ENCODE results near the gene GRIN2A.

Gene GRIN2A

DNA sequence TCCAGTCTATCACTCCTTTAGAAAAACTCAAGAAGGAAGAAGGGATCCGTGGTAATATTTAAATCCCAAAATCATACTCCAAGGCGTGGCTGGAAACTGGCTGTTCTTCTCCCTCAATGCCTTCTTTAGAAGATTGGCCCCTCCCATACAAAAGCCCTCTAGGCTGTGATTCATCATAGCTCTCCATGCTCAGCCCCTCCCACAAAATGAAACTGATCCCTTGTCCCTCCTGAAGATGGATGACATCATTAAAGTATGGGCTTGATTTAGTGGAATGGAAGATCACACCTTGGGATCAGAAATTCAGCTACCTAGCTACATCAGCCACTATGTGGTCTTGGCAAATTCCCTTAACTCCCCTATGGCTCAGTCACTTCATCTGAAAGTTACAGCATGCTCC lies 4.1 kb downstream of the GRIN2A start:
- TF ChIP-seq, protein P1, sequence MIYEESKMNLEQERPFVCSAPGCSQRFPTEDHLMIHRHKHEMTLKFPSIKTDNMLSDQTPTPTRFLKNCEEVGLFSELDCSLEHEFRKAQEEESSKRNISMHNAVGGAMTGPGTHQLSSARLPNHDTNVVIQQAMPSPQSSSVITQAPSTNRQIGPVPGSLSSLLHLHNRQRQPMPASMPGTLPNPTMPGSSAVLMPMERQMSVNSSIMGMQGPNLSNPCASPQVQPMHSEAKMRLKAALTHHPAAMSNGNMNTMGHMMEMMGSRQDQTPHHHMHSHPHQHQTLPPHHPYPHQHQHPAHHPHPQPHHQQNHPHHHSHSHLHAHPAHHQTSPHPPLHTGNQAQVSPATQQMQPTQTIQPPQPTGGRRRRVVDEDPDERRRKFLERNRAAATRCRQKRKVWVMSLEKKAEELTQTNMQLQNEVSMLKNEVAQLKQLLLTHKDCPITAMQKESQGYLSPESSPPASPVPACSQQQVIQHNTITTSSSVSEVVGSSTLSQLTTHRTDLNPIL (CRISPR knock-in tag; IDR thresholded peaks at IDR 0.05; ENCODE audit: low read depth) = no peak
- TF ChIP-seq ZNF70 (CRISPR knock-in tag; IDR thresholded peaks at IDR 0.05) (no peak), ZNF565 (CRISPR knock-in tag; conservative IDR thresholded peaks at IDR 0.05; ENCODE audit: low read depth) (no peak), TCF4 (CRISPR knock-in tag; IDR thresholded peaks at IDR 0.05; ENCODE audit: borderline replicate concordance) (no peak), ZNF8 (CRISPR knock-in tag; IDR thresholded peaks at IDR 0.05) (no peak), ISL1 (CRISPR knock-in tag; IDR thresholded peaks at IDR 0.05) (no peak)
- TF ChIP-seq, protein P2, sequence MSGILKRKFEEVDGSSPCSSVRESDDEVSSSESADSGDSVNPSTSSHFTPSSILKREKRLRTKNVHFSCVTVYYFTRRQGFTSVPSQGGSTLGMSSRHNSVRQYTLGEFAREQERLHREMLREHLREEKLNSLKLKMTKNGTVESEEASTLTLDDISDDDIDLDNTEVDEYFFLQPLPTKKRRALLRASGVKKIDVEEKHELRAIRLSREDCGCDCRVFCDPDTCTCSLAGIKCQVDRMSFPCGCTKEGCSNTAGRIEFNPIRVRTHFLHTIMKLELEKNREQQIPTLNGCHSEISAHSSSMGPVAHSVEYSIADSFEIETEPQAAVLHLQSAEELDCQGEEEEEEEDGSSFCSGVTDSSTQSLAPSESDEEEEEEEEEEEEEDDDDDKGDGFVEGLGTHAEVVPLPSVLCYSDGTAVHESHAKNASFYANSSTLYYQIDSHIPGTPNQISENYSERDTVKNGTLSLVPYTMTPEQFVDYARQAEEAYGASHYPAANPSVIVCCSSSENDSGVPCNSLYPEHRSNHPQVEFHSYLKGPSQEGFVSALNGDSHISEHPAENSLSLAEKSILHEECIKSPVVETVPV (CRISPR knock-in tag; IDR thresholded peaks at IDR 0.05) = no peak
- TF ChIP-seq, protein P3, sequence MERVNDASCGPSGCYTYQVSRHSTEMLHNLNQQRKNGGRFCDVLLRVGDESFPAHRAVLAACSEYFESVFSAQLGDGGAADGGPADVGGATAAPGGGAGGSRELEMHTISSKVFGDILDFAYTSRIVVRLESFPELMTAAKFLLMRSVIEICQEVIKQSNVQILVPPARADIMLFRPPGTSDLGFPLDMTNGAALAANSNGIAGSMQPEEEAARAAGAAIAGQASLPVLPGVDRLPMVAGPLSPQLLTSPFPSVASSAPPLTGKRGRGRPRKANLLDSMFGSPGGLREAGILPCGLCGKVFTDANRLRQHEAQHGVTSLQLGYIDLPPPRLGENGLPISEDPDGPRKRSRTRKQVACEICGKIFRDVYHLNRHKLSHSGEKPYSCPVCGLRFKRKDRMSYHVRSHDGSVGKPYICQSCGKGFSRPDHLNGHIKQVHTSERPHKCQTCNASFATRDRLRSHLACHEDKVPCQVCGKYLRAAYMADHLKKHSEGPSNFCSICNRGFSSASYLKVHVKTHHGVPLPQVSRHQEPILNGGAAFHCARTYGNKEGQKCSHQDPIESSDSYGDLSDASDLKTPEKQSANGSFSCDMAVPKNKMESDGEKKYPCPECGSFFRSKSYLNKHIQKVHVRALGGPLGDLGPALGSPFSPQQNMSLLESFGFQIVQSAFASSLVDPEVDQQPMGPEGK (CRISPR knock-in tag; IDR thresholded peaks at IDR 0.05; ENCODE audit: borderline replicate concordance) = no peak
- no peak for ATAC-seq

DNA sequence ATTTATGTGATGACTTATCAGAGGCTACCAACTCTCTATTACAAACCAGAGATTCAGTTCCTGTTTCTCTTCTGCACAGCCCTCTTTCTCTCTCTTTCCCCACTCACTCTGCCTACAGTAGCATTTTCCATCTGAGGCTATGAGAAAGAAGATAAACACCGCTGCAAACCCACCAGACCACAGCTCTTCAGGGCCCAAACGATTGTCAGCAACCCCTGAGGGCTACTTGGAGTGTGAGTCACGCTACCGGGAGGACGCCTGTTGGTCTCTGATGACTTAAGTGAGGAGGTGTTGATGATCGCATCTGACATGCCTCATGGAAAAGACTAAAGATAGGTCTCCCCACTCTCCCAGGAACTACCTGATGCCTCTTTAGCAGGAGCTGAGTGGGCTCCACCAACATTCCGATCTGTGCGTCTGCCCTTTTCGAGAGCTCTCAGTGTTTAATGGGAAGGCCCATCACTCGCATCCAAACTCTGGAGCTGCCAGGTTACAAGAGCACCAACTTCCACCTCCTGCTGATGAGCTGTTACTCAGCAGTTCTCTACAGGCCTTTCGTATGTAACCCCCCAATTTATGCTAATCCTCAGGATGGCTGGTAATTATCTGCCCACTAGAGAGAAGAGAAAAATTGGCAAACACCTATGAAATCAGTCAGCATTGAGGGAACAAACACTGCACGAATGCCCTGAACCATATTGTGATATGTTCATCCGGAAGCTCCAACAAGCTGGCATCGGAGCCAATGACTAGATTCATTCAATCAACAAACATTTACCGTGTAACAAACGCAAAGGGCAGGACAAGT lies 9.2 kb downstream of the GRIN2A start:
- ATAC-seq = no peak
- no peak for TF ChIP-seq PPARA (CRISPR knock-in tag; IDR thresholded peaks at IDR 0.05; ENCODE audit: borderline replicate concordance)
- TF ChIP-seq, protein P1 (CRISPR knock-in tag; IDR thresholded peaks at IDR 0.05; ENCODE audit: low read depth) = no peak
- no peak for TF ChIP-seq OSR1 (CRISPR knock-in tag; IDR thresholded peaks at IDR 0.05)
- TF ChIP-seq ARNTL (CRISPR knock-in tag; IDR thresholded peaks at IDR 0.05; ENCODE audit: borderline replicate concordance, low read depth) = no peak
- TF ChIP-seq ZNF565 (CRISPR knock-in tag; conservative IDR thresholded peaks at IDR 0.05; ENCODE audit: low read depth) = no peak
- no peak for TF ChIP-seq TCF4 (CRISPR knock-in tag; IDR thresholded peaks at IDR 0.05; ENCODE audit: borderline replicate concordance)
- TF ChIP-seq CSDC2 (CRISPR knock-in tag; IDR thresholded peaks at IDR 0.05) = no peak
- TF ChIP-seq ZFP3 (CRISPR knock-in tag; IDR thresholded peaks at IDR 0.05) = no peak
- TF ChIP-seq ESRRG (CRISPR knock-in tag; IDR thresholded peaks at IDR 0.05) = no peak
- no peak for TF ChIP-seq ZC3H10 (CRISPR knock-in tag; IDR thresholded peaks at IDR 0.05)
- no peak for TF ChIP-seq ZNF8 (CRISPR knock-in tag; IDR thresholded peaks at IDR 0.05)
- TF ChIP-seq RARB (CRISPR knock-in tag; IDR thresholded peaks at IDR 0.05) = no peak
- TF ChIP-seq, protein P4, sequence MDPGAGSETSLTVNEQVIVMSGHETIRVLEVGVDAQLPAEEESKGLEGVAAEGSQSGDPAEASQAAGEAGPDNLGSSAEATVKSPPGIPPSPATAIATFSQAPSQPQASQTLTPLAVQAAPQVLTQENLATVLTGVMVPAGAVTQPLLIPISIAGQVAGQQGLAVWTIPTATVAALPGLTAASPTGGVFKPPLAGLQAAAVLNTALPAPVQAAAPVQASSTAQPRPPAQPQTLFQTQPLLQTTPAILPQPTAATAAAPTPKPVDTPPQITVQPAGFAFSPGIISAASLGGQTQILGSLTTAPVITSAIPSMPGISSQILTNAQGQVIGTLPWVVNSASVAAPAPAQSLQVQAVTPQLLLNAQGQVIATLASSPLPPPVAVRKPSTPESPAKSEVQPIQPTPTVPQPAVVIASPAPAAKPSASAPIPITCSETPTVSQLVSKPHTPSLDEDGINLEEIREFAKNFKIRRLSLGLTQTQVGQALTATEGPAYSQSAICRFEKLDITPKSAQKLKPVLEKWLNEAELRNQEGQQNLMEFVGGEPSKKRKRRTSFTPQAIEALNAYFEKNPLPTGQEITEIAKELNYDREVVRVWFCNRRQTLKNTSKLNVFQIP (CRISPR knock-in tag; IDR thresholded peaks at IDR 0.05; ENCODE audit: borderline replicate concordance, low read depth) = no peak
- TF ChIP-seq ISL1 (CRISPR knock-in tag; IDR thresholded peaks at IDR 0.05) = no peak

DNA sequence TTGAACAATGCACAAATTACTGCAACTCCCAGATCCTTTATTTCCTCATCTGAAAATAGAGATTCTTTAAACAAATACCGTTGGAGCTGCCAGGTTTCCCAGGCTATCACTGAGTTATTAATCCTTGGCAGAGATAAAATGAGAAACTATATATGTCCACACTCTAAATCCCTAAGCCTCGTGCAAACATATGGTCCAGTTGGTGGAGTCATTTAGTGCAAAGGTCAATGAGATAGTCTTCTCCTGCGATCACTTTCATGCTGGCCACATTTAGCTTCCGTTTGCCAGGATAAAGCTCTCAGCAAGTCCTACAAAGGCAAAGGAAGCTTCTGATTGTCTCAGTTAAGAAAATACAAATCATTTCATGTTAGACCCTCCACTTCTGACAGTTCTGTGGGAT lies 11.0 kb downstream of the GRIN2A start:
- TF ChIP-seq, protein P2 (CRISPR knock-in tag; IDR thresholded peaks at IDR 0.05) = no peak
- no peak for TF ChIP-seq ZC3H10 (CRISPR knock-in tag; IDR thresholded peaks at IDR 0.05)
- no peak for TF ChIP-seq ZFP30 (CRISPR knock-in tag; IDR thresholded peaks at IDR 0.05)
- TF ChIP-seq, protein P1 (CRISPR knock-in tag; IDR thresholded peaks at IDR 0.05; ENCODE audit: low read depth) = no peak
- TF ChIP-seq ARNTL (CRISPR knock-in tag; IDR thresholded peaks at IDR 0.05; ENCODE audit: borderline replicate concordance, low read depth) = no peak
- no peak for TF ChIP-seq ESRRG (CRISPR knock-in tag; IDR thresholded peaks at IDR 0.05)
- TF ChIP-seq, protein P3 (CRISPR knock-in tag; IDR thresholded peaks at IDR 0.05; ENCODE audit: borderline replicate concordance) = no peak
- TF ChIP-seq ZNF8 (CRISPR knock-in tag; IDR thresholded peaks at IDR 0.05) = no peak
- TF ChIP-seq, protein P5, sequence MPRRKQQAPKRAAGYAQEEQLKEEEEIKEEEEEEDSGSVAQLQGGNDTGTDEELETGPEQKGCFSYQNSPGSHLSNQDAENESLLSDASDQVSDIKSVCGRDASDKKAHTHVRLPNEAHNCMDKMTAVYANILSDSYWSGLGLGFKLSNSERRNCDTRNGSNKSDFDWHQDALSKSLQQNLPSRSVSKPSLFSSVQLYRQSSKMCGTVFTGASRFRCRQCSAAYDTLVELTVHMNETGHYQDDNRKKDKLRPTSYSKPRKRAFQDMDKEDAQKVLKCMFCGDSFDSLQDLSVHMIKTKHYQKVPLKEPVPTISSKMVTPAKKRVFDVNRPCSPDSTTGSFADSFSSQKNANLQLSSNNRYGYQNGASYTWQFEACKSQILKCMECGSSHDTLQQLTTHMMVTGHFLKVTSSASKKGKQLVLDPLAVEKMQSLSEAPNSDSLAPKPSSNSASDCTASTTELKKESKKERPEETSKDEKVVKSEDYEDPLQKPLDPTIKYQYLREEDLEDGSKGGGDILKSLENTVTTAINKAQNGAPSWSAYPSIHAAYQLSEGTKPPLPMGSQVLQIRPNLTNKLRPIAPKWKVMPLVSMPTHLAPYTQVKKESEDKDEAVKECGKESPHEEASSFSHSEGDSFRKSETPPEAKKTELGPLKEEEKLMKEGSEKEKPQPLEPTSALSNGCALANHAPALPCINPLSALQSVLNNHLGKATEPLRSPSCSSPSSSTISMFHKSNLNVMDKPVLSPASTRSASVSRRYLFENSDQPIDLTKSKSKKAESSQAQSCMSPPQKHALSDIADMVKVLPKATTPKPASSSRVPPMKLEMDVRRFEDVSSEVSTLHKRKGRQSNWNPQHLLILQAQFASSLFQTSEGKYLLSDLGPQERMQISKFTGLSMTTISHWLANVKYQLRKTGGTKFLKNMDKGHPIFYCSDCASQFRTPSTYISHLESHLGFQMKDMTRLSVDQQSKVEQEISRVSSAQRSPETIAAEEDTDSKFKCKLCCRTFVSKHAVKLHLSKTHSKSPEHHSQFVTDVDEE (CRISPR knock-in tag; IDR thresholded peaks at IDR 0.05) = no peak
- no peak for TF ChIP-seq ISL1 (CRISPR knock-in tag; IDR thresholded peaks at IDR 0.05)
- no peak for ATAC-seq

Measured in SK-N-SH treated with all-trans-retinoic acid at 6 μM for 48 hours (cell line).